ENCODE results near the gene EIF3K.

DNA sequence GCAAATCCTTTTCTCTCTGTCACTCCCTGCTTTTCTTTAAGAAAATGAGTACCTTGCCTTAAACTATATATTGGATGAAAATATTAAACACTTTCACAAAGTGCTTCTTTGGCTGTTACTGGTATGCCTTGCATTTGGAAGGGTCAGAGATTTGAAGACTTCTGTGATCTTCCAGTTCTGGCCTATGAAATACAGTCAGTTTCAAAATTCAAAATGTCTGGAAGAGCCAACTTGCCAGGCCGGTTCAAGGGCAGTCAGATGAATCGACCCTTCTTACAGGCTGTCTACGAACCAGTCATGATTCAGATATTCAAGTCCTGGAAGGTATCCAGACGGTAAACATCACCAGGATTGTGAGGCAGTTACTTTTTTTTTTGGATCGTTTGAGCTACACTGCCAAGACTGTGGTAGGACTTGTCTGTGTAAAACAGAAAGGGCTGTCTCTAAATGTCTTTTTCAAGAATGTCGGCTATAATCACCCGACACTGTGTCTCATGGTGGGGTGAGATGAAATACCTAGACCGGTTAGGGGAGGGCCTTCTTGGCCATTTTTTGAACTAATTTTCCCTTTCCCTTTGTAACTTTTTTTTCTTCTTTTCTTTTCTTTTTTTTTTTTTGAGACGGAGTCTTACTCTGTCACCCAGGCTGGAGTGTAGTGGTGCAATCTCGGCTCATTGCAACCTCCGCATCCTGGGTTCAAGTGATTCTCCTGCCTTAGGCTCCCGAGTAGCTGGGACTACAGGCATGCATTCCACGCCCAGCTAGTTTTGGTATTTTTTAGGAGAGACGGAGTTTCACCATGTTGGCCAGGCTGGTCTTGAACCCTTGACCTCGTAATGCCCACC is 39.7 kb downstream of the EIF3K start:
- TF ChIP-seq, protein P1, sequence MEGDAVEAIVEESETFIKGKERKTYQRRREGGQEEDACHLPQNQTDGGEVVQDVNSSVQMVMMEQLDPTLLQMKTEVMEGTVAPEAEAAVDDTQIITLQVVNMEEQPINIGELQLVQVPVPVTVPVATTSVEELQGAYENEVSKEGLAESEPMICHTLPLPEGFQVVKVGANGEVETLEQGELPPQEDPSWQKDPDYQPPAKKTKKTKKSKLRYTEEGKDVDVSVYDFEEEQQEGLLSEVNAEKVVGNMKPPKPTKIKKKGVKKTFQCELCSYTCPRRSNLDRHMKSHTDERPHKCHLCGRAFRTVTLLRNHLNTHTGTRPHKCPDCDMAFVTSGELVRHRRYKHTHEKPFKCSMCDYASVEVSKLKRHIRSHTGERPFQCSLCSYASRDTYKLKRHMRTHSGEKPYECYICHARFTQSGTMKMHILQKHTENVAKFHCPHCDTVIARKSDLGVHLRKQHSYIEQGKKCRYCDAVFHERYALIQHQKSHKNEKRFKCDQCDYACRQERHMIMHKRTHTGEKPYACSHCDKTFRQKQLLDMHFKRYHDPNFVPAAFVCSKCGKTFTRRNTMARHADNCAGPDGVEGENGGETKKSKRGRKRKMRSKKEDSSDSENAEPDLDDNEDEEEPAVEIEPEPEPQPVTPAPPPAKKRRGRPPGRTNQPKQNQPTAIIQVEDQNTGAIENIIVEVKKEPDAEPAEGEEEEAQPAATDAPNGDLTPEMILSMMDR (conservative IDR thresholded peaks at IDR 0.05 in 1 of 2, IDR thresholded peaks at IDR 0.05 in 1 of 2; ENCODE audit: extremely low read depth in 1 of 2, insufficient read depth in 1 of 2, low read depth in 1 of 2, low read length in 2 of 2), result no peak
- TF ChIP-seq EZH2 (IDR thresholded peaks at IDR 0.05; ENCODE audit: borderline replicate concordance, low read length), result no peak

Data from mammary epithelial cell (primary cell).